Esophagus (tissue), 2 donors: Measurements from ENCODE around the gene TENM4. TPM values are rescaled to one million over a fixed set of nuclear protein-coding genes. Genes with fewer than 3 reads are reported as not detected.
"Not testable (repeated sequence)": the region's sequence is repeated elsewhere in the genome, so short reads cannot be mapped to it uniquely, and the experiment has no call there.

ENCODE experiments used
- H3K27ac ChIP-seq, 2 donors: one replicate each; pipeline ENCODE4 v1.5.1; 2013; ENCODE audit warnings: low read depth in 2 of 2, mild to moderate bottlenecking in 2 of 2, inconsistent platforms in 1 of 2, low read length in 1 of 2, moderate library complexity in 1 of 2
- H3K27me3 ChIP-seq, 2 donors: one replicate each; pipeline ENCODE4 v1.6.1; 2013; ENCODE audit warnings: low read length in 2 of 2, control low read depth in 1 of 2, mild to moderate bottlenecking in 1 of 2; ENCODE audit not compliant: insufficient read depth in 2 of 2, control insufficient read depth in 1 of 2
- H3K36me3 ChIP-seq, 2 donors: one replicate each; pipeline ENCODE4 v1.6.1; 2013; ENCODE audit warnings: low read length in 1 of 2; ENCODE audit not compliant: control insufficient read depth in 2 of 2, insufficient read depth in 2 of 2
- H3K4me1 ChIP-seq, 2 donors: one replicate each; pipeline ENCODE4 v1.6.1; 2013; ENCODE audit warnings: low read length in 1 of 2; ENCODE audit not compliant: control insufficient read depth in 2 of 2, insufficient read depth in 2 of 2
- H3K4me3 ChIP-seq, 2 donors: one replicate each; pipeline ENCODE4 v1.5.1; 2013; ENCODE audit warnings: low read length in 2 of 2, mild to moderate bottlenecking in 2 of 2, low read depth in 1 of 2, moderate library complexity in 1 of 2
- H3K9me3 ChIP-seq, 2 donors: one replicate each; pipeline ENCODE4 v1.6.1; 2013; ENCODE audit warnings: mild to moderate bottlenecking in 2 of 2, low read depth in 1 of 2, low read length in 1 of 2, moderate library complexity in 1 of 2; ENCODE audit not compliant: control insufficient read depth in 2 of 2, insufficient read depth in 1 of 2
- WGBS, 2 donors: extraction: QIAGEN DNeasy Blood & Tissue Kit; methylation state at CpG; one replicate each; pipeline ENCODE4 v1.1.7; 2013; 5-methylcytosine and 5-hydroxymethylcytosine counted together
- polyA plus RNA-seq, 2 donors: library from polyadenylated mRNA; stranded (reverse); fragments of 200-250 nt; gene quantifications; one replicate each; pipeline ENCODE4 v1.2.3, GENCODE V29; 2013
- donor health status: healthy with polysubstance abuse.
- donor health status: Bipolar disorder and iron deficiency.

Gene TENM4
- polyA plus RNA-seq, 2 donors, result 1.3 to 4.1 TPM

GRCh38 chr11:78981153-78981552 lies 459.7 kb downstream of the TENM4 start:
- H3K4me3 ChIP-seq, result no peak overlapping the region
- H3K27me3 ChIP-seq, result no peaks in the 10 kb centered on the region
- H3K36me3 ChIP-seq, result peaks cover 0 to 3% of the 10 kb centered on the region in 2 donors
- H3K4me1 ChIP-seq, result no peaks in the 10 kb centered on the region
- 75 to 87% methylated on average over 3 of the region's 3 CpGs for WGBS, 2 donors
- no peak overlapping the region for H3K27ac ChIP-seq
- no peaks in the 10 kb centered on the region for H3K9me3 ChIP-seq

- no peaks in the 10 kb centered on the region for H3K27me3 ChIP-seq
- 79 to 84% methylated on average over 2 of the region's 2 CpGs for WGBS, 2 donors
- no peak overlapping the region for H3K4me3 ChIP-seq
- H3K4me1 ChIP-seq, result no peaks in the 10 kb centered on the region
- H3K27ac ChIP-seq, result no peak overlapping the region
- H3K36me3 ChIP-seq, result peaks cover 0 to 3% of the 10 kb centered on the region in 2 donors
- H3K9me3 ChIP-seq, result no peaks in the 10 kb centered on the region
Observed at GRCh38 chr11:78978831-78979230, 462.0 kb downstream of the TENM4 start.

GRCh38 chr11:78977848-78978247 lies 463.0 kb downstream of the TENM4 start:
- H3K4me3 ChIP-seq, H3K36me3 ChIP-seq, H3K27ac ChIP-seq, H3K27me3 ChIP-seq, H3K4me1 ChIP-seq, H3K9me3 ChIP-seq: not testable (repeated sequence)
- 83 to 89% methylated on average over 3 of the region's 3 CpGs for WGBS, 2 donors

GRCh38 chr11:78977009-78977408 lies 463.8 kb downstream of the TENM4 start:
- 92 to 97% methylated on average over 3 of the region's 3 CpGs for WGBS, 2 donors

GRCh38 chr11:78975081-78975480 lies 465.7 kb downstream of the TENM4 start:
- Histone ChIP-seq H3K36me3 (no peaks in the 10 kb centered on the region), H3K9me3 (no peaks in the 10 kb centered on the region), H3K4me1 (no peaks in the 10 kb centered on the region), H3K27me3 (no peaks in the 10 kb centered on the region), H3K4me3 (no peak overlapping the region), H3K27ac (no peak overlapping the region)
- 78 to 86% methylated on average over 5 of the region's 5 CpGs for WGBS, 2 donors

More at GRCh38 chr11:78977009-78977408, 463.8 kb downstream of the TENM4 start:
- no peak overlapping the region for H3K27ac ChIP-seq
- no peaks in the 10 kb centered on the region for H3K4me1 ChIP-seq
- no peaks in the 10 kb centered on the region for H3K27me3 ChIP-seq
- H3K4me3 ChIP-seq, result no peak overlapping the region
- H3K9me3 ChIP-seq, result no peaks in the 10 kb centered on the region
- H3K36me3 ChIP-seq, result peaks cover 0 to under 1% of the 10 kb centered on the region in 2 donors

GRCh38 chr11:78973876-78974275 lies 467.0 kb downstream of the TENM4 start:
- Histone ChIP-seq H3K27ac (no peak overlapping the region), H3K27me3 (no peaks in the 10 kb centered on the region), H3K4me3 (no peak overlapping the region), H3K9me3 (no peaks in the 10 kb centered on the region), H3K36me3 (no peaks in the 10 kb centered on the region), H3K4me1 (no peaks in the 10 kb centered on the region)
- 69 to 81% methylated on average over 1 of the region's 1 CpG for WGBS, 2 donors

- Histone ChIP-seq H3K9me3 (no peaks in the 10 kb centered on the region), H3K4me3 (no peak overlapping the region), H3K27me3 (no peaks in the 10 kb centered on the region), H3K27ac (no peak overlapping the region), H3K36me3 (no peaks in the 10 kb centered on the region), H3K4me1 (no peaks in the 10 kb centered on the region)
Observed at GRCh38 chr11:78972590-78972989, 468.2 kb downstream of the TENM4 start.

- no peaks in the 10 kb centered on the region for H3K27me3 ChIP-seq
- H3K4me1 ChIP-seq, result no peaks in the 10 kb centered on the region
- no peaks in the 10 kb centered on the region for H3K9me3 ChIP-seq
- H3K4me3 ChIP-seq, result no peak overlapping the region
- no peaks in the 10 kb centered on the region for H3K36me3 ChIP-seq
- 86 to 89% methylated on average over 7 of the region's 7 CpGs for WGBS, 2 donors
- no peak overlapping the region for H3K27ac ChIP-seq
Observed at GRCh38 chr11:78972177-78972576, 468.7 kb downstream of the TENM4 start.

GRCh38 chr11:78967811-78968210 lies 473.0 kb downstream of the TENM4 start:
- no peaks in the 10 kb centered on the region for H3K27me3 ChIP-seq
- no peaks in the 10 kb centered on the region for H3K9me3 ChIP-seq
- 90 to 94% methylated on average over 3 of the region's 3 CpGs for WGBS, 2 donors
- H3K4me3 ChIP-seq, result no peak overlapping the region
- no peaks in the 10 kb centered on the region for H3K36me3 ChIP-seq
- no peak overlapping the region for H3K27ac ChIP-seq
- no peaks in the 10 kb centered on the region for H3K4me1 ChIP-seq

- H3K27me3 ChIP-seq, result no peaks in the 10 kb centered on the region
- H3K9me3 ChIP-seq, result no peaks in the 10 kb centered on the region
- H3K4me3 ChIP-seq, result no peak overlapping the region
- H3K4me1 ChIP-seq, result no peaks in the 10 kb centered on the region
- H3K27ac ChIP-seq, result no peak overlapping the region
- H3K36me3 ChIP-seq, result no peaks in the 10 kb centered on the region
- 91 to 93% methylated on average over 8 of the region's 8 CpGs for WGBS, 2 donors
Observed at GRCh38 chr11:78965432-78965831, 475.4 kb downstream of the TENM4 start.
